Osteocyte (in vitro differentiated cells): Measurements from ENCODE around the gene PICALM. TPM values are rescaled to one million over a fixed set of nuclear protein-coding genes. Genes with fewer than 3 reads are reported as not detected.

Source experiments
- DNase-seq: peaks from one replicate; pipeline ENCODE4 v3.0.0; 2021; ENCODE audit warnings: mixed read lengths; ENCODE audit not compliant: unreplicated experiment; ENCODE audit errors: extremely low spot score
- H3K27ac Mint-ChIP-seq: one replicate; pipeline ENCODE4 v1.8.0; 2021; ENCODE audit warnings: mild to moderate bottlenecking, mixed read lengths; ENCODE audit not compliant: unreplicated experiment
- H3K27me3 Mint-ChIP-seq: one replicate; pipeline ENCODE4 v1.8.0; 2021; ENCODE audit warnings: mixed read lengths; ENCODE audit not compliant: unreplicated experiment
- H3K36me3 Mint-ChIP-seq: one replicate; pipeline ENCODE4 v1.8.0; 2021; ENCODE audit warnings: mixed read lengths; ENCODE audit not compliant: unreplicated experiment
- H3K4me1 Mint-ChIP-seq: one replicate; pipeline ENCODE4 v1.8.0; 2021; ENCODE audit warnings: mixed read lengths; ENCODE audit not compliant: unreplicated experiment
- H3K4me3 Mint-ChIP-seq: one replicate; pipeline ENCODE4 v1.8.0; 2021; ENCODE audit warnings: mild to moderate bottlenecking, moderate library complexity, mixed read lengths; ENCODE audit not compliant: unreplicated experiment
- H3K9me3 Mint-ChIP-seq: one replicate; pipeline ENCODE4 v1.8.0; 2021; ENCODE audit warnings: mixed read lengths; ENCODE audit not compliant: unreplicated experiment
- total RNA-seq: library from RNA; stranded (reverse); gene quantifications from 2 replicates; pipeline ENCODE4 v1.2.1, GENCODE V29; 2021
- TF ChIP-seq, protein P1 (sequence below): fragments of 200-600 bp; sonication (generic); IDR thresholded peaks from 2 replicates; pipeline ENCODE4 v1.5.0; 2021; ENCODE audit warnings: antibody characterized with exemption, mild to moderate bottlenecking, moderate library complexity

Gene PICALM
- total RNA-seq, 1 donor from 2014 or later = 267 TPM

DNA sequence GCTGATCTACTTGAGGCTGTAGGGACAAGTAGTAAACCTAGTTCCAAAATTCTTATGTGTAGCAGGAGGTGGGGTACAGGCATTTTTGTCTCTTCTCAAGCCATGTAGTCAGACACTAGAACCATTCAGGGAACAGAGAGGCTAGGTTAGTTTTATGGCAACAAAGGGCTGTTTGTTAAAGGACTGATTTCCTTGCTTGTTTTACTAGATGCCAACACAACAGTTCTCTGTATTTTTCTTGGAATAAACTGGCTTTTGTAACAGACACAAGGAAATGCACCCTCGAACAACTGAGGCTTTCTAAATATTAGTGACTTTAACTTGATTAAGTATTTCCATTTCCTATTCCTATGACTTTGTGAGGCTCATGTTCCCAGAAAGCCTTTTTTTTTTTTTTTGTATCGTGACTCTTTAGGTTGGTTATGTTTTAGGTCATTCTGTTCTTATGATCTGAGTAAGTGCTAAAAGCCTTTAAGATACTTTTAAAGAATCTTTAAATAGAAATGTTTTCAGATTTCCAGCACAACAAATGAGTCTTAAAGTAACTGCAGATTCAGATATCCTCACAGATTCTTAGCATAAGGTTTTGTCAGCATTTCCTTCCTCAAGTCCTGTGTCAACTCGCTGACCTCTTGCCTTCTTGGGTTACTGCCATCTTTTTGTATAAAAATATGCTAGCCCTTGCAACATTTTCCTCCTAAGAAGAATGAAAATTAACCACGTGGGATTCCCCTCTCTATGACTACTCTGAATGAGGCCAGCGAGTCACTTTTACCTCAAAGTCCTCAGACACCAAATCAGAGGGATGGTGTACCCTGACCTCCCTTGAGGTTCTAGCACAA lies 121.2 kb downstream of the PICALM start:
- Mint-ChIP-seq H3K9me3 (no peaks in the 10 kb centered on the region), H3K4me3 (no peak overlapping the region), H3K27me3 (no peaks in the 10 kb centered on the region), H3K27ac (peak overlapping the region; percentile 75), H3K36me3 (peaks cover 2% of the 10 kb centered on the region), H3K4me1 (peaks cover 25% of the 10 kb centered on the region)
- DNase-seq = no peak
- TF ChIP-seq, protein P1, sequence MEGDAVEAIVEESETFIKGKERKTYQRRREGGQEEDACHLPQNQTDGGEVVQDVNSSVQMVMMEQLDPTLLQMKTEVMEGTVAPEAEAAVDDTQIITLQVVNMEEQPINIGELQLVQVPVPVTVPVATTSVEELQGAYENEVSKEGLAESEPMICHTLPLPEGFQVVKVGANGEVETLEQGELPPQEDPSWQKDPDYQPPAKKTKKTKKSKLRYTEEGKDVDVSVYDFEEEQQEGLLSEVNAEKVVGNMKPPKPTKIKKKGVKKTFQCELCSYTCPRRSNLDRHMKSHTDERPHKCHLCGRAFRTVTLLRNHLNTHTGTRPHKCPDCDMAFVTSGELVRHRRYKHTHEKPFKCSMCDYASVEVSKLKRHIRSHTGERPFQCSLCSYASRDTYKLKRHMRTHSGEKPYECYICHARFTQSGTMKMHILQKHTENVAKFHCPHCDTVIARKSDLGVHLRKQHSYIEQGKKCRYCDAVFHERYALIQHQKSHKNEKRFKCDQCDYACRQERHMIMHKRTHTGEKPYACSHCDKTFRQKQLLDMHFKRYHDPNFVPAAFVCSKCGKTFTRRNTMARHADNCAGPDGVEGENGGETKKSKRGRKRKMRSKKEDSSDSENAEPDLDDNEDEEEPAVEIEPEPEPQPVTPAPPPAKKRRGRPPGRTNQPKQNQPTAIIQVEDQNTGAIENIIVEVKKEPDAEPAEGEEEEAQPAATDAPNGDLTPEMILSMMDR = no peak

DNA sequence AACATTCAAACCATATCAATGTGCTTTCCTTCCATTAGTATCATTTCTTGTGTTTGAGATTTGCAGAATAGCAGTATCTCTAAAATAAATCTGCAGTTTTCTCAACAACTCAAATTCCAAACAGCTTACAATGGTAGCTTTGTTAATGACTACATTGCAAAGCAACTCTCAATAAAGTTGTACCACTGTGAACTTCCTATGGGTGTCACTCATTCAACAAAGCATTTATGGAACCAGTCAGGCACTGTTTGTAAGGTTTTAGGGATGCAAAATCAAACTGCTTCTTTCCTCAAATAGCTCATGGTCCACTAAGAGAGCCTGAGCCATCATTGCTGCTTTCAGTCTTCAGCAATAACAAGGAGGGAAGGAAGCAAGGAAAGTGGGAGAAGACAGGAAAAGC lies 122.7 kb downstream of the PICALM start:
- Mint-ChIP-seq H3K36me3 (peaks cover under 1% of the 10 kb centered on the region), H3K27ac (no peak overlapping the region), H3K9me3 (no peaks in the 10 kb centered on the region), H3K27me3 (no peaks in the 10 kb centered on the region), H3K4me1 (peaks cover 25% of the 10 kb centered on the region), H3K4me3 (no peak overlapping the region)
- TF ChIP-seq, protein P1 = no peak
- DNase-seq = no peak

GRCh38 chr11:85945788-85946187 lies 123.1 kb downstream of the PICALM start:
- Mint-ChIP-seq H3K4me1 (peaks cover 24% of the 10 kb centered on the region), H3K27me3 (no peaks in the 10 kb centered on the region), H3K27ac (no peak overlapping the region), H3K36me3 (no peaks in the 10 kb centered on the region), H3K9me3 (no peaks in the 10 kb centered on the region), H3K4me3 (no peak overlapping the region)
- no peak for DNase-seq
- TF ChIP-seq, protein P1 = no peak

DNA sequence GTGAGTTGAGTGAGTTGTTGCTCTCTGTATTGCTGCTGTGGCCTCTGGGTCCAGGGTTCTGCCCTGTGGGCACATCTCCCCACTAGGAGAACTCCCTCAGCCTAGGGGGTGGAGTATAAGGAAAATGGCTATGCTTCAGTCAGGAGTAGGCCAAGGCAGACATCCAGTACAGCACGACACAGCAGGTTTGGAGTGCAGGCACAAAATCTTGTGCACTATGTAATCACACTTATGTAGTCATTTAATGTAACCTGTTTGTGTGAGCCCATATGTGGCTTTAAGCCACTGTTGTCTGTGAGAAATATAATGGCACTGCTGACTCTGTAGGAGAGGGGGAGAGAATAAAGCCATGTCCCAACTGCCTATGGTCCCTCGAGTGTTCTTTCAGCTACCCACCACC lies 123.6 kb downstream of the PICALM start:
- TF ChIP-seq, protein P1 = no peak
- DNase-seq = no peak
- H3K27me3 Mint-ChIP-seq = no peaks in the 10 kb centered on the region
- H3K36me3 Mint-ChIP-seq = no peaks in the 10 kb centered on the region
- no peaks in the 10 kb centered on the region for H3K9me3 Mint-ChIP-seq
- peaks cover 23% of the 10 kb centered on the region for H3K4me1 Mint-ChIP-seq
- no peak overlapping the region for H3K4me3 Mint-ChIP-seq
- no peak overlapping the region for H3K27ac Mint-ChIP-seq

DNA sequence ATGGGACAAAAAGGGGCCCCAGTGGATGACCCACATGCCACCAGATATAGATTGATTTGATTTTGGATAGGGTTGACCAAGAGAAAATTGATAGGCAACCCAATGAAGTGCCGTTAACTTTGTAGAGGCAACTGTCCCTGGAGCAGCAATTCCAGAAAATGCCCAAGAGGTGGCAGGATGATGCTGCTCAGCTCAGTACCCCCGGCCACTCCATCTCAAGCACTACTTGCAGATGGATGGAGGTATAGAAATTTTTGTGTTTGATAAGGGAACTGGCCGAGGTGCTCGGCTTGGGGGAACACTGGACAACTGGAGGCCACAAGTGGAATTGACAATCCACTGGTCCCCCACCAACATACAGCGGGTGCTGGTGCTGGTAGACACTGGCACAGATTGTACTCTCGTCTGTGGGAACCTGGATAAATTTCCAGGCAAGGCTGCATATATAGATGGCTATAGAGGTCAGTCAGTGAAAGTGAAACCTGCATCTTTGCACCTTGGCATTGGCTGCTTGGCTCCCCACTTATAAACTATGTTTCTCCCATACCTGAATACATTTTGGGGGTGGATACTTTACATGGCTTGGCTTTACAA lies 127.4 kb downstream of the PICALM start:
- Mint-ChIP-seq H3K36me3 (no peaks in the 10 kb centered on the region), H3K4me1 (no peaks in the 10 kb centered on the region), H3K27me3 (no peaks in the 10 kb centered on the region), H3K27ac (no peak overlapping the region), H3K9me3 (no peaks in the 10 kb centered on the region), H3K4me3 (no peak overlapping the region)
- no peak for DNase-seq
- TF ChIP-seq, protein P1 = peak; percentile 76
